SK-N-SH (cell line): Measurements from ENCODE around the gene HIPK2.

Experiments used
- EZH2phosphoT487 ChIP-seq: fragments of 200-600 bp; sonication (generic); IDR thresholded peaks from 2 replicates; pipeline ENCODE4 v1.6.1; 2017; ENCODE audit warnings: low read depth, mixed run types, mild to moderate bottlenecking, antibody characterized with exemption, moderate library complexity, borderline replicate concordance
- JUND ChIP-seq: IDR thresholded peaks from 2 replicates; pipeline ENCODE4 v1.4.0; 2012
- MXI1 ChIP-seq: IDR thresholded peaks from 2 replicates; pipeline ENCODE4 v1.6.1; 2012; ENCODE audit warnings: mild to moderate bottlenecking, low read depth, low read length, improper control_type of control experiment
- POLR2AphosphoS5 ChIP-seq: IDR thresholded peaks from 2 replicates; pipeline ENCODE4 v1.6.1; 2012; ENCODE audit warnings: low read depth, low read length
- RAD21 ChIP-seq: IDR thresholded peaks from 2 replicates; pipeline ENCODE4 v1.6.1; 2012; ENCODE audit warnings: mild to moderate bottlenecking, low read length
- TF ChIP-seq, protein P1 (sequence below): fragments of 200-600 bp; sonication (generic); IDR thresholded peaks from 2 replicates; pipeline ENCODE4 v1.6.1; 2017; ENCODE audit warnings: antibody characterized with exemption, mild to moderate bottlenecking, moderate library complexity

DNA sequence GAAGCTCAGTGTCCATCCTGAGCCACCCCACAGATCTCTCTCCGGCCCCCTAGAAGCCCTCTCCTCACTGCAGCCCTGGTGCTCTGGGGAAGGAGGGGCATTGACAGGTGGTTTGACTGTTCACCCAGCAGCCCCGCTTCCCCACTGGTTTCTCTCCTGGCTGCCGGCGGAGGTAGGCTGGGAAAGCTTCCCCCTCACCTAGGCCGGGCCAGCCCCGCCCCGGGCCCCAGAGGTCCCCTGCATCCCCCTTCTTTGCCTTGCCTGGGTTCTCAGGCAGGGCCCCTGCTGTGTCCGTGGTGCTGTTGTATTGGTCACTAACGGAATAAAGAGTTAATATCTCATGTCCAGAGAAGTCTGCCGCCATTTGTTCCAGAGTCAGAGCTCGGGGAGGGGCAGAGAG, 233.2 kb downstream of the HIPK2 start:
- TF ChIP-seq MXI1 (no peak), EZH2phosphoT487 (no peak), JUND (no peak), POLR2AphosphoS5 (no peak), RAD21 (no peak)
- TF ChIP-seq, protein P1, sequence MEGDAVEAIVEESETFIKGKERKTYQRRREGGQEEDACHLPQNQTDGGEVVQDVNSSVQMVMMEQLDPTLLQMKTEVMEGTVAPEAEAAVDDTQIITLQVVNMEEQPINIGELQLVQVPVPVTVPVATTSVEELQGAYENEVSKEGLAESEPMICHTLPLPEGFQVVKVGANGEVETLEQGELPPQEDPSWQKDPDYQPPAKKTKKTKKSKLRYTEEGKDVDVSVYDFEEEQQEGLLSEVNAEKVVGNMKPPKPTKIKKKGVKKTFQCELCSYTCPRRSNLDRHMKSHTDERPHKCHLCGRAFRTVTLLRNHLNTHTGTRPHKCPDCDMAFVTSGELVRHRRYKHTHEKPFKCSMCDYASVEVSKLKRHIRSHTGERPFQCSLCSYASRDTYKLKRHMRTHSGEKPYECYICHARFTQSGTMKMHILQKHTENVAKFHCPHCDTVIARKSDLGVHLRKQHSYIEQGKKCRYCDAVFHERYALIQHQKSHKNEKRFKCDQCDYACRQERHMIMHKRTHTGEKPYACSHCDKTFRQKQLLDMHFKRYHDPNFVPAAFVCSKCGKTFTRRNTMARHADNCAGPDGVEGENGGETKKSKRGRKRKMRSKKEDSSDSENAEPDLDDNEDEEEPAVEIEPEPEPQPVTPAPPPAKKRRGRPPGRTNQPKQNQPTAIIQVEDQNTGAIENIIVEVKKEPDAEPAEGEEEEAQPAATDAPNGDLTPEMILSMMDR, result no peak
